GM12878 (cell line): Measurements from ENCODE around the gene WDFY1. TPM values are rescaled to one million over a fixed set of nuclear protein-coding genes. Genes with fewer than 3 reads are reported as not detected.
A peak's percentile ranks its signal among the peaks of the same experiment; 100 is the strongest.

Experiments used
- ATAC-seq: fragments of 200-7000 bp; cut with Tn5 transposase; 3 replicates; pipeline ENCODE4 v1.9.1; 2020; ENCODE audit warnings: mild to moderate bottlenecking, moderate library complexity
- BruUV-seq: library from RNA; stranded (reverse); fragments of 400-500 nt; replicated peaks from 2 replicates; lab custom pipeline; 2021; lab: Mats Ljungman, UMichigan
- CTCF ChIA-PET: fragments of 300-600 bp; sonication (Branson Sonifier 250); formaldehyde crosslinking; extraction: SDS; loops from one replicate; lab custom pipeline; 2021; ENCODE audit warnings: inconsistent platforms; lab: Yijun Ruan, JAX
- POLR2A ChIA-PET: fragments of 350-600 bp; formaldehyde crosslinking; extraction: SDS; loops from one replicate; lab custom pipeline; 2021; ENCODE audit warnings: inconsistent platforms; lab: Charles Lee
- RAD21 ChIA-PET: fragments of 300-600 bp; sonication (Branson Sonifier 250); formaldehyde crosslinking; loops from one replicate; lab custom pipeline; 2023; ENCODE audit warnings: antibody characterized with exemption; ENCODE audit not compliant: unreplicated experiment; lab: Charles Lee
- SMC1A ChIA-PET: fragments of 300-600 bp; sonication (Branson Sonifier 250); formaldehyde crosslinking; loops from one replicate; lab custom pipeline; 2023; ENCODE audit not compliant: unreplicated experiment, uncharacterized antibody; lab: Charles Lee
- DNase-seq: peaks from one replicate; pipeline ENCODE4 v3.0.0-alpha.2; 2011; ENCODE audit warnings: low read depth, low spot score
- FAIRE-seq: peaks from 3 replicates; lab custom pipeline; 2011; peaks lifted over from hg19 to GRCh38; lab: Jason Lieb, UNC
- H2AFZ ChIP-seq: 2 replicates; pipeline ENCODE4 v1.6.0; 2011; ENCODE audit warnings: low read depth, low read length, control low read depth; ENCODE audit not compliant: control insufficient read depth
- H3K27ac ChIP-seq: 2 replicates; pipeline ENCODE4 v1.5.1; 2011; ENCODE audit warnings: control low read depth; ENCODE audit not compliant: control insufficient read depth, insufficient read depth
- H3K27me3 ChIP-seq, 2 experiments: replicated peaks in 1 of 2; 2 replicates each; pipeline versions ENCODE4 v1.6.0 to v1.6.1; 2011; ENCODE audit warnings: low read length in 1 of 2; ENCODE audit not compliant: control insufficient read depth in 2 of 2, insufficient read depth in 2 of 2
- H3K36me3 ChIP-seq, 2 experiments: 2 replicates each; pipeline ENCODE4 v1.5.1; 2011; ENCODE audit warnings: low read length in 1 of 2; ENCODE audit not compliant: control insufficient read depth in 2 of 2, insufficient read depth in 2 of 2
- H3K4me1 ChIP-seq: 2 replicates; pipeline ENCODE4 v1.6.1; 2011; ENCODE audit warnings: mild to moderate bottlenecking, low read length, moderate library complexity, mixed read lengths; ENCODE audit not compliant: control insufficient read depth, insufficient read depth
- H3K4me2 ChIP-seq: 2 replicates; pipeline ENCODE4 v1.6.0; 2011; ENCODE audit warnings: control low read depth; ENCODE audit not compliant: control insufficient read depth, insufficient read depth
- H3K4me3 ChIP-seq: fragments of 200-600 bp; sonication (generic); 2 replicates; pipeline ENCODE4 v1.5.1; 2016
- H3K79me2 ChIP-seq: 2 replicates; pipeline ENCODE4 v1.6.0; 2011; ENCODE audit warnings: low read length; ENCODE audit not compliant: control insufficient read depth, insufficient read depth
- H3K9ac ChIP-seq: 2 replicates; pipeline ENCODE4 v1.8.0; 2011; ENCODE audit warnings: low read length, control low read depth, mixed read lengths; ENCODE audit not compliant: control insufficient read depth, insufficient read depth
- H3K9me3 ChIP-seq: replicated peaks from 3 replicates; pipeline ENCODE4 v1.5.1; 2011; ENCODE audit warnings: mild to moderate bottlenecking, low read length; ENCODE audit not compliant: control insufficient read depth, insufficient read depth
- H4K20me1 ChIP-seq: 2 replicates; pipeline ENCODE4 v1.6.0; 2011; ENCODE audit not compliant: control insufficient read depth, insufficient read depth
- DPF2 ChIP-seq: fragments of 450-650 bp; IDR thresholded peaks from 2 replicates; pipeline ENCODE4 v1.6.1; 2017; ENCODE audit warnings: mild to moderate bottlenecking
- NBN ChIP-seq: fragments of 450-650 bp; IDR thresholded peaks from 2 replicates; pipeline ENCODE4 v1.6.1; 2016
- TCF12 ChIP-seq: IDR thresholded peaks from 2 replicates; pipeline ENCODE4 v1.6.1; 2011; ENCODE audit warnings: low read depth, mild to moderate bottlenecking, low read length
- YBX1 ChIP-seq: fragments of 450-650 bp; IDR thresholded peaks from 2 replicates; pipeline ENCODE4 v1.6.1; 2016; ENCODE audit warnings: antibody characterized with exemption
- WGBS: methylation state at CpG from one replicate; pipeline ENCODE4 v1.1.6; 2016; ENCODE audit warnings: low lambda C conversion rate; ENCODE audit not compliant: insufficient replicate concordance, insufficient coverage; ENCODE audit errors: missing lambda C conversion rate; 5-methylcytosine and 5-hydroxymethylcytosine counted together
- in situ Hi-C: fragments of 300-500 bp; cut with MboI; formaldehyde crosslinking; loops from 9 replicates; pipeline ENCODE4 v1.14.3; 2018; ENCODE audit warnings: mixed read lengths
- intact Hi-C: fragments of 100-400 bp; cut with micrococcal nuclease; formaldehyde crosslinking; loops from one replicate; pipeline ENCODE4 v1.14.2; 2022; ENCODE audit not compliant: unreplicated experiment
- polyA plus RNA-seq, 11 experiments: library from polyadenylated mRNA; depleted of rRNA in 4 of 11; unstranded in 6 of 11; stranded (reverse) in 5 of 11; fragments of >200 nt; fragmentation: Nextera tagmentation in 4 of 11; fragmentation: Illumina TruSeq in 1 of 11; extraction: Ambion mirVana in 4 of 11; extraction: Trizol in 1 of 11; gene quantifications; 1 replicate in 1 of 11; 2 replicates in 10 of 11; pipeline versions ENCODE4 v1.2.1 to v1.2.3, GENCODE V29; 2011 to 2016; ENCODE audit warnings: inconsistent platforms in 2 of 11, missing spikeins in 2 of 11, low read depth in 1 of 11
- total RNA-seq, 4 experiments: library from RNA; depleted of rRNA in 3 of 4; stranded (reverse); fragments of >200 nt in 3 of 4; fragmentation: Illumina TruSeq in 1 of 4; extraction: Trizol in 1 of 4; gene quantifications; 2 replicates each; pipeline versions ENCODE4 v1.2.1 to v1.2.3, GENCODE V29; 2013 to 2021
- TF ChIP-seq, protein P1 (sequence below): fragments of 450-650 bp; IDR thresholded peaks from 2 replicates; pipeline ENCODE4 v1.6.1; 2017; ENCODE audit warnings: antibody characterized with exemption, mild to moderate bottlenecking, moderate library complexity
- TF ChIP-seq, protein P2 (sequence below): fragments of 450-650 bp; IDR thresholded peaks from 2 replicates; pipeline ENCODE4 v1.6.1; 2017; ENCODE audit warnings: mild to moderate bottlenecking, moderate library complexity
- TF ChIP-seq, protein P3 (sequence below): fragments of 450-650 bp; formaldehyde crosslinking; IDR thresholded peaks from 2 replicates; pipeline ENCODE4 v1.4.0; 2022; ENCODE audit warnings: mild to moderate bottlenecking, moderate library complexity

The WDFY1 gene
- total and polyA plus RNA-seq, 10 of the 15 experiments (the other 5 are each of a cell fraction or from before 2014, with no cell fraction given), result 2.9 to 28.1 (median 13.1) TPM

DNA sequence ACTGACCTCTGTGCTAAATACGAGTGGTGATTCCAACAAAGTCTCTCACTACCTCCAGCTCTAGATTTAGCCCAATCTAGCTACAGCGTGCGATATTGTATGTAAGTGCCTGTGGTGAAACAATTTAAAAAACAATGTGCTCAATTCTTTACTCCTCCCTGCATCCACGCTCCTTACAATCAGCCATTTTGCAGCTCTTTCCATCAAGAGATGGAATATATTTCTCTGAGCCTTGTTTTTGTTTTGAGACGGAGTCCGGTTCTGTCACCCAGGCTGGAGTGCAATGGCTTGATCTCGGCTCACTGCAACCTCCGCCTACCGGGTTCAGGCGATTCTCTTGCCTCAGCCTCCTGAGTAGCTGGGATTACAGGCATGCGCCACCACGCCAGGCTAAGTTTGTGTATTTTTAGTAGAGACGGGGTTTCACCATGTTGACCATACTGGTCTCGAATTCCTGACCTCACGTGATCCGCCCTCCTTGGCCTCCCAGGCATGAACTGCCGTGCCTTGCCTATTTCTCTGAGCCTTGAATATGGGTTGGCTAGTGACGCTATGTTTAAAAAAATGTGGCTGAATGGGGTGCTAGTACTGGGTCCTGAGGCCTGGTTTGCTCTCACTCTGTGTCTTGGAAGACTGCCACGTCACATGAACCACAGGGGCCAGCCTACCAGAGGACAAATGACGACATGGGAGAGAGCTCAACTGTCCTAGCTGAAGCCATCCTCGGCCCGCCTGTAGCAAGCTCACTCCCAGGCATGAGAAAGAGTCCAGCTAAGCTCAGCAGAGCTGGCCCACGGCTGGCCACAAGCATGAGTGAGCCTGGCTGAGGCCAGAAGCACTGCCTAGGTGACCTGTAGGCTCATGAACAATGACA, 14.8 kb downstream of the WDFY1 start:
- Histone ChIP-seq H3K79me2 (peaks cover 16% of the 10 kb centered on the region), H3K27me3 (no peaks in the 10 kb centered on the region), H3K4me3 (no peak overlapping the region), H3K9ac (no peak overlapping the region), H3K9me3 (peaks cover 16% of the 10 kb centered on the region), H3K27ac (no peak overlapping the region), H2AFZ (no peak overlapping the region), H3K36me3 (peaks cover 0 to 2% of the 10 kb centered on the region in 2 experiments; a peak in 1 of 4 replicates), H3K4me2 (no peak overlapping the region), H4K20me1 (no peaks in the 10 kb centered on the region; the same call in none of the 2 replicates), H3K4me1 (peaks cover 4% of the 10 kb centered on the region)
- intact Hi-C loops (no loop called here), in situ Hi-C loops (no loop called here)
- 88% methylated on average over 23 of the region's 23 CpGs for WGBS
- DNase-seq (no peak), FAIRE-seq (no peak), ATAC-seq (peak; percentile 45)
- ChIA-PET SMC1A (interaction anchor here (0.9 to 1.4 kb wide), 2 partner anchors 10 to 18 kb away, joined by 3 read pairs; no protein-coding TSS in a partner anchor), RAD21 (no interaction called here), CTCF (interaction anchor here (0.9 to 1.8 kb wide), 2 partner anchors 16 to 40 kb away, joined by 3 to 8 read pairs; no protein-coding TSS in a partner anchor), POLR2A (no interaction called here)
- TF ChIP-seq NBN (no peak), YBX1 (no peak), TCF12 (no peak), DPF2 (no peak)
- TF ChIP-seq, protein P1, sequence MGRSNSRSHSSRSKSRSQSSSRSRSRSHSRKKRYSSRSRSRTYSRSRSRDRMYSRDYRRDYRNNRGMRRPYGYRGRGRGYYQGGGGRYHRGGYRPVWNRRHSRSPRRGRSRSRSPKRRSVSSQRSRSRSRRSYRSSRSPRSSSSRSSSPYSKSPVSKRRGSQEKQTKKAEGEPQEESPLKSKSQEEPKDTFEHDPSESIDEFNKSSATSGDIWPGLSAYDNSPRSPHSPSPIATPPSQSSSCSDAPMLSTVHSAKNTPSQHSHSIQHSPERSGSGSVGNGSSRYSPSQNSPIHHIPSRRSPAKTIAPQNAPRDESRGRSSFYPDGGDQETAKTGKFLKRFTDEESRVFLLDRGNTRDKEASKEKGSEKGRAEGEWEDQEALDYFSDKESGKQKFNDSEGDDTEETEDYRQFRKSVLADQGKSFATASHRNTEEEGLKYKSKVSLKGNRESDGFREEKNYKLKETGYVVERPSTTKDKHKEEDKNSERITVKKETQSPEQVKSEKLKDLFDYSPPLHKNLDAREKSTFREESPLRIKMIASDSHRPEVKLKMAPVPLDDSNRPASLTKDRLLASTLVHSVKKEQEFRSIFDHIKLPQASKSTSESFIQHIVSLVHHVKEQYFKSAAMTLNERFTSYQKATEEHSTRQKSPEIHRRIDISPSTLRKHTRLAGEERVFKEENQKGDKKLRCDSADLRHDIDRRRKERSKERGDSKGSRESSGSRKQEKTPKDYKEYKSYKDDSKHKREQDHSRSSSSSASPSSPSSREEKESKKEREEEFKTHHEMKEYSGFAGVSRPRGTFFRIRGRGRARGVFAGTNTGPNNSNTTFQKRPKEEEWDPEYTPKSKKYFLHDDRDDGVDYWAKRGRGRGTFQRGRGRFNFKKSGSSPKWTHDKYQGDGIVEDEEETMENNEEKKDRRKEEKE, result no peak
- TF ChIP-seq, protein P2, sequence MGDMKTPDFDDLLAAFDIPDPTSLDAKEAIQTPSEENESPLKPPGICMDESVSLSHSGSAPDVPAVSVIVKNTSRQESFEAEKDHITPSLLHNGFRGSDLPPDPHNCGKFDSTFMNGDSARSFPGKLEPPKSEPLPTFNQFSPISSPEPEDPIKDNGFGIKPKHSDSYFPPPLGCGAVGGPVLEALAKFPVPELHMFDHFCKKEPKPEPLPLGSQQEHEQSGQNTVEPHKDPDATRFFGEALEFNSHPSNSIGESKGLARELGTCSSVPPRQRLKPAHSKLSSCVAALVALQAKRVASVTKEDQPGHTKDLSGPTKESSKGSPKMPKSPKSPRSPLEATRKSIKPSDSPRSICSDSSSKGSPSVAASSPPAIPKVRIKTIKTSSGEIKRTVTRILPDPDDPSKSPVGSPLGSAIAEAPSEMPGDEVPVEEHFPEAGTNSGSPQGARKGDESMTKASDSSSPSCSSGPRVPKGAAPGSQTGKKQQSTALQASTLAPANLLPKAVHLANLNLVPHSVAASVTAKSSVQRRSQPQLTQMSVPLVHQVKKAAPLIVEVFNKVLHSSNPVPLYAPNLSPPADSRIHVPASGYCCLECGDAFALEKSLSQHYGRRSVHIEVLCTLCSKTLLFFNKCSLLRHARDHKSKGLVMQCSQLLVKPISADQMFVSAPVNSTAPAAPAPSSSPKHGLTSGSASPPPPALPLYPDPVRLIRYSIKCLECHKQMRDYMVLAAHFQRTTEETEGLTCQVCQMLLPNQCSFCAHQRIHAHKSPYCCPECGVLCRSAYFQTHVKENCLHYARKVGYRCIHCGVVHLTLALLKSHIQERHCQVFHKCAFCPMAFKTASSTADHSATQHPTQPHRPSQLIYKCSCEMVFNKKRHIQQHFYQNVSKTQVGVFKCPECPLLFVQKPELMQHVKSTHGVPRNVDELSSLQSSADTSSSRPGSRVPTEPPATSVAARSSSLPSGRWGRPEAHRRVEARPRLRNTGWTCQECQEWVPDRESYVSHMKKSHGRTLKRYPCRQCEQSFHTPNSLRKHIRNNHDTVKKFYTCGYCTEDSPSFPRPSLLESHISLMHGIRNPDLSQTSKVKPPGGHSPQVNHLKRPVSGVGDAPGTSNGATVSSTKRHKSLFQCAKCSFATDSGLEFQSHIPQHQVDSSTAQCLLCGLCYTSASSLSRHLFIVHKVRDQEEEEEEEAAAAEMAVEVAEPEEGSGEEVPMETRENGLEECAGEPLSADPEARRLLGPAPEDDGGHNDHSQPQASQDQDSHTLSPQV, result no peak
- TF ChIP-seq, protein P3, sequence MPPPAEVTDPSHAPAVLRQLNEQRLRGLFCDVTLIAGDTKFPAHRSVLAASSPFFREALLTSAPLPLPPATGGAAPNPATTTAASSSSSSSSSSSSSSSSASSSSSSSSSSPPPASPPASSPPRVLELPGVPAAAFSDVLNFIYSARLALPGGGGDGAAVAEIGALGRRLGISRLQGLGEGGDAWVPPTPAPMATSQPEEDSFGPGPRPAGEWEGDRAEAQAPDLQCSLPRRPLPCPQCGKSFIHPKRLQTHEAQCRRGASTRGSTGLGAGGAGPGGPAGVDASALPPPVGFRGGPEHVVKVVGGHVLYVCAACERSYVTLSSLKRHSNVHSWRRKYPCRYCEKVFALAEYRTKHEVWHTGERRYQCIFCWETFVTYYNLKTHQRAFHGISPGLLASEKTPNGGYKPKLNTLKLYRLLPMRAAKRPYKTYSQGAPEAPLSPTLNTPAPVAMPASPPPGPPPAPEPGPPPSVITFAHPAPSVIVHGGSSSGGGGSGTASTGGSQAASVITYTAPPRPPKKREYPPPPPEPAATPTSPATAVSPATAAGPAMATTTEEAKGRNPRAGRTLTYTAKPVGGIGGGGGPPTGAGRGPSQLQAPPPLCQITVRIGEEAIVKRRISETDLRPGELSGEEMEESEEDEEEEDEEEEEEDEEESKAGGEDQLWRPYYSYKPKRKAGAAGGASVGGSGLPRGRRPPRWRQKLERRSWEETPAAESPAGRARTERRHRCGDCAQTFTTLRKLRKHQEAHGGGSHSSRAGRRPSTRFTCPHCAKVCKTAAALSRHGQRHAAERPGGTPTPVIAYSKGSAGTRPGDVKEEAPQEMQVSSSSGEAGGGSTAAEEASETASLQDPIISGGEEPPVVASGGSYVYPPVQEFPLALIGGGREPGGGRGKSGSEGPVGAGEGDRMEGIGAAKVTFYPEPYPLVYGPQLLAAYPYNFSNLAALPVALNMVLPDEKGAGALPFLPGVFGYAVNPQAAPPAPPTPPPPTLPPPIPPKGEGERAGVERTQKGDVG (CRISPR knock-in tag), result no peak
- no TSS peak for BruUV-seq
